ENCODE measurements around the gene BEND7.

BEND7 gene

GRCh38 chr10:13489035-13489599, 39.7 kb downstream of the BEND7 start:
- no peaks in the 10 kb centered on the region for H3K9me3 ChIP-seq
- H3K27me3 ChIP-seq (ENCODE audit: low read depth) = no peaks in the 10 kb centered on the region
- H3K4me1 ChIP-seq = no peaks in the 10 kb centered on the region
- peaks cover 2% of the 10 kb centered on the region; the same call in 1 of the 2 replicates for H3K36me3 ChIP-seq (replicated peaks)
- in situ Hi-C loops (cut with MboI; ENCODE audit: low sequenced_read_pairs) = no loop called here
- DNase-seq (ENCODE audit: low spot score in 2 of 2) = no peak
- H3K4me3 ChIP-seq = no peak overlapping the region

GRCh38 chr10:13485623-13486022, 43.2 kb downstream of the BEND7 start:
- Histone ChIP-seq H3K27me3 (ENCODE audit: low read depth) (no peaks in the 10 kb centered on the region), H3K9me3 (no peaks in the 10 kb centered on the region), H3K4me3 (no peak overlapping the region), H3K36me3 (replicated peaks) (no peaks in the 10 kb centered on the region; the same call in 1 of the 2 replicates), H3K4me1 (no peaks in the 10 kb centered on the region)
- no peak for DNase-seq (ENCODE audit: low spot score in 2 of 2)
- in situ Hi-C loops (cut with MboI; ENCODE audit: low sequenced_read_pairs) = no loop called here

GRCh38 chr10:13483951-13484350, 44.9 kb downstream of the BEND7 start:
- no peak for DNase-seq (ENCODE audit: low spot score in 2 of 2)
- Histone ChIP-seq H3K4me1 (no peaks in the 10 kb centered on the region), H3K4me3 (no peak overlapping the region), H3K36me3 (replicated peaks) (no peaks in the 10 kb centered on the region; the same call in 1 of the 2 replicates), H3K9me3 (no peaks in the 10 kb centered on the region), H3K27me3 (ENCODE audit: low read depth) (no peaks in the 10 kb centered on the region)
- in situ Hi-C loops (cut with MboI; ENCODE audit: low sequenced_read_pairs) = no loop called here

GRCh38 chr10:13483073-13483472, 45.7 kb downstream of the BEND7 start:
- H3K4me1 ChIP-seq = peaks cover 4% of the 10 kb centered on the region; the same call in 1 of the 2 replicates
- H3K36me3 ChIP-seq (replicated peaks) = no peaks in the 10 kb centered on the region
- DNase-seq (ENCODE audit: low spot score in 2 of 2) = no peak
- H3K9me3 ChIP-seq = no peaks in the 10 kb centered on the region
- in situ Hi-C loops (cut with MboI; ENCODE audit: low sequenced_read_pairs) = no loop called here
- H3K27me3 ChIP-seq (ENCODE audit: low read depth) = no peaks in the 10 kb centered on the region
- no peak overlapping the region for H3K4me3 ChIP-seq

- Histone ChIP-seq H3K9me3 (no peaks in the 10 kb centered on the region), H3K4me3 (no peak overlapping the region), H3K36me3 (replicated peaks) (no peaks in the 10 kb centered on the region), H3K4me1 (peaks cover 4% of the 10 kb centered on the region; the same call in 1 of the 2 replicates), H3K27me3 (ENCODE audit: low read depth) (no peaks in the 10 kb centered on the region)
- in situ Hi-C loops (cut with MboI; ENCODE audit: low sequenced_read_pairs) = no loop called here
- no peak for DNase-seq (ENCODE audit: low spot score in 2 of 2)
Measured at GRCh38 chr10:13481690-13482089, 47.1 kb downstream of the BEND7 start.

GRCh38 chr10:13475124-13475523, 53.7 kb downstream of the BEND7 start:
- Histone ChIP-seq H3K4me3 (no peak overlapping the region), H3K4me1 (peaks cover 4% of the 10 kb centered on the region; the same call in 1 of the 2 replicates), H3K36me3 (replicated peaks) (no peaks in the 10 kb centered on the region), H3K9me3 (no peaks in the 10 kb centered on the region), H3K27me3 (ENCODE audit: low read depth) (no peaks in the 10 kb centered on the region)
- no peak for DNase-seq (ENCODE audit: low spot score in 2 of 2)
- in situ Hi-C loops (cut with MboI; ENCODE audit: low sequenced_read_pairs) = no loop called here

- in situ Hi-C loops (cut with MboI; ENCODE audit: low sequenced_read_pairs) = no loop called here
- peaks cover 4% of the 10 kb centered on the region; the same call in 1 of the 2 replicates for H3K4me1 ChIP-seq
- H3K36me3 ChIP-seq (replicated peaks) = no peaks in the 10 kb centered on the region
- no peak for DNase-seq (ENCODE audit: low spot score in 2 of 2)
- no peaks in the 10 kb centered on the region for H3K9me3 ChIP-seq
- H3K4me3 ChIP-seq = no peak overlapping the region
- no peaks in the 10 kb centered on the region for H3K27me3 ChIP-seq (ENCODE audit: low read depth)
Measured at GRCh38 chr10:13473986-13474385, 54.8 kb downstream of the BEND7 start.

GRCh38 chr10:13472359-13472758, 56.5 kb downstream of the BEND7 start:
- no peaks in the 10 kb centered on the region for H3K4me1 ChIP-seq
- in situ Hi-C loops (cut with MboI; ENCODE audit: low sequenced_read_pairs) = no loop called here
- no peaks in the 10 kb centered on the region for H3K27me3 ChIP-seq (ENCODE audit: low read depth)
- no peak overlapping the region for H3K4me3 ChIP-seq
- DNase-seq (ENCODE audit: low spot score in 2 of 2) = no peak
- H3K36me3 ChIP-seq (replicated peaks) = no peaks in the 10 kb centered on the region
- H3K9me3 ChIP-seq = no peaks in the 10 kb centered on the region

GRCh38 chr10:13470270-13470669, 58.5 kb downstream of the BEND7 start:
- no peak for DNase-seq (ENCODE audit: low spot score in 2 of 2)
- in situ Hi-C loops (cut with MboI; ENCODE audit: low sequenced_read_pairs) = no loop called here
- Histone ChIP-seq H3K9me3 (no peaks in the 10 kb centered on the region), H3K4me1 (no peaks in the 10 kb centered on the region), H3K27me3 (ENCODE audit: low read depth) (no peaks in the 10 kb centered on the region), H3K36me3 (replicated peaks) (no peaks in the 10 kb centered on the region), H3K4me3 (no peak overlapping the region)

GRCh38 chr10:13462551-13462950, 66.3 kb downstream of the BEND7 start:
- Histone ChIP-seq H3K4me1 (no peaks in the 10 kb centered on the region), H3K4me3 (no peak overlapping the region), H3K9me3 (no peaks in the 10 kb centered on the region), H3K27me3 (ENCODE audit: low read depth) (no peaks in the 10 kb centered on the region), H3K36me3 (replicated peaks) (no peaks in the 10 kb centered on the region)
- in situ Hi-C loops (cut with MboI; ENCODE audit: low sequenced_read_pairs) = no loop called here
- no peak for DNase-seq (ENCODE audit: low spot score in 2 of 2)

- DNase-seq (ENCODE audit: low spot score in 2 of 2) = no peak
- in situ Hi-C loops (cut with MboI; ENCODE audit: low sequenced_read_pairs) = no loop called here
- H3K36me3 ChIP-seq (replicated peaks) = no peaks in the 10 kb centered on the region
- no peaks in the 10 kb centered on the region for H3K4me1 ChIP-seq
- no peaks in the 10 kb centered on the region for H3K27me3 ChIP-seq (ENCODE audit: low read depth)
- no peak overlapping the region for H3K4me3 ChIP-seq
- no peaks in the 10 kb centered on the region for H3K9me3 ChIP-seq
Measured at GRCh38 chr10:13458687-13459012, 70.2 kb downstream of the BEND7 start.

GRCh38 chr10:13457958-13458686, 70.7 kb downstream of the BEND7 start:
- no peak for DNase-seq (ENCODE audit: low spot score in 2 of 2)
- Histone ChIP-seq H3K27me3 (ENCODE audit: low read depth) (no peaks in the 10 kb centered on the region), H3K36me3 (replicated peaks) (no peaks in the 10 kb centered on the region), H3K4me3 (no peak overlapping the region), H3K9me3 (no peaks in the 10 kb centered on the region), H3K4me1 (no peaks in the 10 kb centered on the region)
- in situ Hi-C loops (cut with MboI; ENCODE audit: low sequenced_read_pairs) = no loop called here

GRCh38 chr10:13453896-13454295, 74.9 kb downstream of the BEND7 start:
- Histone ChIP-seq H3K9me3 (no peaks in the 10 kb centered on the region), H3K4me1 (no peaks in the 10 kb centered on the region), H3K36me3 (replicated peaks) (no peaks in the 10 kb centered on the region; the same call in 1 of the 2 replicates), H3K27me3 (ENCODE audit: low read depth) (no peaks in the 10 kb centered on the region), H3K4me3 (no peak overlapping the region)
- no peak for DNase-seq (ENCODE audit: low spot score in 2 of 2)
- in situ Hi-C loops (cut with MboI; ENCODE audit: low sequenced_read_pairs) = no loop called here

GRCh38 chr10:13450069-13450468, 78.7 kb downstream of the BEND7 start:
- Histone ChIP-seq H3K4me1 (no peaks in the 10 kb centered on the region), H3K4me3 (no peak overlapping the region), H3K27me3 (ENCODE audit: low read depth) (no peaks in the 10 kb centered on the region), H3K9me3 (no peaks in the 10 kb centered on the region), H3K36me3 (replicated peaks) (peaks cover 3% of the 10 kb centered on the region)
- in situ Hi-C loops (cut with MboI; ENCODE audit: low sequenced_read_pairs) = no loop called here
- DNase-seq (ENCODE audit: low spot score in 2 of 2) = no peak

Measured in HAP-1 (cell line).